ENCODE measurements around the gene GABRG2.

The GABRG2 gene

DNA sequence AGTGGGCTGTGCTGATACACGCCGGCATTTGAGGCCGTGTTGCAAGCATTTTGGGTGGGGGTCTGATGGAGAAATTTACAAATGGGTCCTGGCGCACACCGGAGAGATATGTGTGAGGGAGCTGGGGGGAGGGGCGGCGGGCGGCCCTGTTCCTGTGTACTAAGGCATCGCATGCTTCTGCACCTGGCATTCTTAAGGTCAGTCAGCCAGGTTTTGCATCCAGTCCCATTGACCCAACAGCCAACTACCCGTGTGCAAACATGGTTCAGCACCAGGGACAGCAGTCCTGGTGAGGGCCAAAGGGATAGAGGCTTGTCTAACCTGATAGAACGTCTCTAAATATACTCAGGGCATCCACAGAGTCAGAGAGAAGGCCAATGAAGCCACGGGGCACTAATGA is 839 bp downstream of the GABRG2 start:
- no peak for DNase-seq (ENCODE audit: extremely low read depth, low read depth)
- TF ChIP-seq, protein P1, sequence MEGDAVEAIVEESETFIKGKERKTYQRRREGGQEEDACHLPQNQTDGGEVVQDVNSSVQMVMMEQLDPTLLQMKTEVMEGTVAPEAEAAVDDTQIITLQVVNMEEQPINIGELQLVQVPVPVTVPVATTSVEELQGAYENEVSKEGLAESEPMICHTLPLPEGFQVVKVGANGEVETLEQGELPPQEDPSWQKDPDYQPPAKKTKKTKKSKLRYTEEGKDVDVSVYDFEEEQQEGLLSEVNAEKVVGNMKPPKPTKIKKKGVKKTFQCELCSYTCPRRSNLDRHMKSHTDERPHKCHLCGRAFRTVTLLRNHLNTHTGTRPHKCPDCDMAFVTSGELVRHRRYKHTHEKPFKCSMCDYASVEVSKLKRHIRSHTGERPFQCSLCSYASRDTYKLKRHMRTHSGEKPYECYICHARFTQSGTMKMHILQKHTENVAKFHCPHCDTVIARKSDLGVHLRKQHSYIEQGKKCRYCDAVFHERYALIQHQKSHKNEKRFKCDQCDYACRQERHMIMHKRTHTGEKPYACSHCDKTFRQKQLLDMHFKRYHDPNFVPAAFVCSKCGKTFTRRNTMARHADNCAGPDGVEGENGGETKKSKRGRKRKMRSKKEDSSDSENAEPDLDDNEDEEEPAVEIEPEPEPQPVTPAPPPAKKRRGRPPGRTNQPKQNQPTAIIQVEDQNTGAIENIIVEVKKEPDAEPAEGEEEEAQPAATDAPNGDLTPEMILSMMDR (IDR thresholded peaks at IDR 0.05; ENCODE audit: low read depth, low read length), result no peak

DNA sequence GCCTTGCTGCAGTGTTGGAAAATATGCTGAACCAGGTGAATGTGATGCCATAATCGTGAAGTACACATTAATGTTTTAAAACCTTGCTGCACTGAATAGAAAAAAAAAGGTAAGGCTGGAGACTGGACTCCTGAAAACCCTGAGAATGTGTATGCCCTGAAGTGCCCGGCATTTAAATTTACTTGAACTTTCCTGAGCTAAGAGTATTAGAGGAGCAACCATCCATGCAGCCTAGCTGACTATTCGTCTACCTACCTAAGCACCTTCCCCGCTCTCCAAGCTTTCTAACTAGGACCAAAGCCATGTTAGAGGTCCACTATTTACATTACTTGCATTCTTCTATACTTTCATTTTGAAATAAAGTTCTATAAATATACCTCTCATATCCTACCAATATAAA is 1.4 kb downstream of the GABRG2 start:
- TF ChIP-seq, protein P1 (IDR thresholded peaks at IDR 0.05; ENCODE audit: low read depth, low read length), result no peak
- no peak for DNase-seq (ENCODE audit: extremely low read depth, low read depth)

DNA sequence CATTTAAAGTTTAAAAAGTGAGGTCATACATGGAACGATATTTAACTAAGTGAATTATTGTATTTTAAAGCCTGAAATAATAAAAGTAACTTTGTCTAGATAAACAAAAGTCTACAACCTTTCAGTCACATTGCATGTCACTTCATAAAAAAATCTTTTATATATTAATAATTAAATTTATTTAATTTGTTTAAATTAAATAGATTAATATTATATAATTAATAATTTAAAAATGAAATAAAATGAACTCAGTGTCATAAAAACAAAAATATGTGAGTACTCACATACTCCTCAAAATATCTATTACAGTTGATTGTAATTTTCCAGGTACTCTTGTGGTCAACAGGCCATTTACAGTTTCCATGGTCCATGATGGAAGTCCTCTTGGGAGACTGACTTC is 11.2 kb downstream of the GABRG2 start:
- no peak for DNase-seq (ENCODE audit: extremely low read depth, low read depth)
- TF ChIP-seq, protein P1 (IDR thresholded peaks at IDR 0.05; ENCODE audit: low read depth, low read length), result no peak

DNA sequence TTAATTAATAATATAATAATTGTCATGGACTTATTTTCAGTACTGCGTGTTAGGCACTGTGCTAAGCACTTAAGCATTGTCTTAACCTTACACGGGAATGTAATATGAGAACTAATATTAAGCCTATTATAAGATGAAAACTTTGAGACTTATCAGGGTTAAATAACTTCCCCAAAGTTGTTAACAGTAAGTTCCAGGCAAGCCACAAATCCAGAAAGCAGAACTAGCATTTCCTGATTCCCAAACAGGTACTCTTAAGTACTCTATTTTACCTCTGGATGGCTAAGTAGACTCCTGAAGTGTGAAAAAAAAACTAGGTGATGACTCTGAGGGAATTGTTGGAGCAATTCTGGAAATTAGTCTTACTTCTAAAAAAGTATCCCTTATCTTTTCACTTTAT is 23.8 kb downstream of the GABRG2 start:
- DNase-seq (ENCODE audit: extremely low read depth, low read depth), result no peak

GRCh38 chr5:162096448-162096847 is 28.9 kb downstream of the GABRG2 start:
- DNase-seq (ENCODE audit: extremely low read depth, low read depth), result no peak
- TF ChIP-seq, protein P1 (IDR thresholded peaks at IDR 0.05; ENCODE audit: low read depth, low read length), result no peak

More for the DNA sequence above, 23.8 kb downstream of the GABRG2 start:
- TF ChIP-seq, protein P1 (IDR thresholded peaks at IDR 0.05; ENCODE audit: low read depth, low read length), result no peak

- TF ChIP-seq, protein P1 (IDR thresholded peaks at IDR 0.05; ENCODE audit: low read depth, low read length), result no peak
- DNase-seq (ENCODE audit: extremely low read depth, low read depth), result no peak
Measured at GRCh38 chr5:162107591-162107990, 40.0 kb downstream of the GABRG2 start.

DNA sequence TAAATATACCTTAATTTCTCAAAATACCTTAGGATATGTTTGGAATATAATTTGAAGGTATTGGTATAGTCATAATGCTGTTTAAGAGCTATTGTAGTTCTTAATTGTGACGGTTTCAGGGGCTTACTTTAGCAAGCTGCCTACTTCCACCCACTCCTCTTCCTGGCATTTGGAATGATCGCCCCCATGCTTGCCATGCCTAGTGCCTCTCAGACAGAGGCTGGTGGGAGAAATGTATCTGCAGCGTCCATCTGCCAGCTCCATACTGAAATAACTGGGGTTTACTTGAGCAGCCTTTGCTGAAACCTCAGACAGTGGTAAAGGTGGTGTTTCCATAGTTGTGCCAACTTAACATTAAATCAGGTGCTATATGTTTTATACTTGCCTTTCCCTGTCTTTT is 52.2 kb downstream of the GABRG2 start:
- TF ChIP-seq, protein P1 (IDR thresholded peaks at IDR 0.05; ENCODE audit: low read depth, low read length), result no peak
- DNase-seq (ENCODE audit: extremely low read depth, low read depth), result no peak
